Peyer's patch (tissue), 4 donors: ENCODE data around the gene DTWD2. TPM values are rescaled to one million over a fixed set of nuclear protein-coding genes. Genes with fewer than 3 reads are reported as not detected.

Experiments
- DNase-seq, 3 donors: peaks; one replicate each; pipeline ENCODE4 v3.0.0-alpha.2; 2017 to 2019
- H3K27ac ChIP-seq, 4 donors: fragments of 200-600 bp; sonication (generic); one replicate each; pipeline ENCODE4 v1.5.1; 2016 to 2019
- H3K27me3 ChIP-seq, 2 donors: fragments of 200-600 bp; sonication (generic); one replicate each; pipeline ENCODE4 v1.5.1; 2019
- H3K36me3 ChIP-seq, 3 donors: fragments of 200-600 bp; sonication (generic); one replicate each; pipeline ENCODE4 v1.5.1; 2016 to 2019
- H3K4me1 ChIP-seq, 4 donors: fragments of 200-600 bp; sonication (generic); one replicate each; pipeline ENCODE4 v1.5.1; 2016 to 2019
- H3K4me3 ChIP-seq, 4 donors: fragments of 200-600 bp; sonication (generic); 1 replicate in 3 of 4; 2 replicates in 1 of 4; pipeline ENCODE4 v1.5.1; 2016 to 2019; ENCODE audit warnings: mild to moderate bottlenecking in 1 of 4
- H3K9me3 ChIP-seq, 4 donors: fragments of 200-600 bp; sonication (generic); one replicate each; pipeline ENCODE4 v1.5.1; 2016 to 2019; ENCODE audit warnings: mild to moderate bottlenecking in 1 of 4
- CTCF ChIP-seq, 6 experiments: fragments of 450-650 bp in 4 of 6; fragments of 200-600 bp in 2 of 6; sonication (generic) in 1 of 6; IDR thresholded peaks; one replicate each; pipeline ENCODE4 v1.5.1; 2017 to 2019; ENCODE audit warnings: antibody characterized with exemption in 6 of 6, mild to moderate bottlenecking in 3 of 6, moderate library complexity in 1 of 6
- POLR2A ChIP-seq, 2 donors: fragments of 450-650 bp; IDR thresholded peaks; one replicate each; pipeline ENCODE4 v1.5.1; 2017; ENCODE audit warnings: antibody characterized with exemption in 2 of 2, mild to moderate bottlenecking in 2 of 2, moderate library complexity in 2 of 2
- total RNA-seq, 4 donors: library from RNA; depleted of rRNA; stranded (reverse); fragments of >200 nt; gene quantifications; one replicate each; pipeline ENCODE4 v1.1.0, GENCODE V29; 2016

The DTWD2 gene
- total RNA-seq, 4 donors from 2014 or later: 9.9 to 15.6 (median 11.3) TPM

GRCh38 chr5:118844351-118844750 lies 144.0 kb downstream of the DTWD2 start:
- DNase-seq: no peak
- H3K4me1 ChIP-seq: no peaks in the 10 kb centered on the region
- no peak overlapping the region for H3K27ac ChIP-seq
- H3K4me3 ChIP-seq: no peak overlapping the region
- H3K27me3 ChIP-seq: no peaks in the 10 kb centered on the region
- no peaks in the 10 kb centered on the region for H3K9me3 ChIP-seq
- no peaks in the 10 kb centered on the region for H3K36me3 ChIP-seq
- TF ChIP-seq POLR2A (IDR thresholded peaks at IDR 0.05) (no peak), CTCF (IDR thresholded peaks at IDR 0.05) (no peak)

- H3K4me3 ChIP-seq: no peak overlapping the region
- H3K36me3 ChIP-seq: no peaks in the 10 kb centered on the region
- no peaks in the 10 kb centered on the region for H3K4me1 ChIP-seq
- no peak for DNase-seq
- no peaks in the 10 kb centered on the region for H3K9me3 ChIP-seq
- no peaks in the 10 kb centered on the region for H3K27me3 ChIP-seq
- TF ChIP-seq POLR2A (IDR thresholded peaks at IDR 0.05): no peak
- no peak for TF ChIP-seq CTCF (IDR thresholded peaks at IDR 0.05)
- H3K27ac ChIP-seq: no peak overlapping the region
Measured at GRCh38 chr5:118834710-118835109, 153.6 kb downstream of the DTWD2 start.

- Histone ChIP-seq H3K36me3 (no peaks in the 10 kb centered on the region), H3K27ac (no peak overlapping the region), H3K4me1 (no peaks in the 10 kb centered on the region), H3K9me3 (no peaks in the 10 kb centered on the region), H3K27me3 (no peaks in the 10 kb centered on the region), H3K4me3 (no peak overlapping the region)
- no peak for TF ChIP-seq POLR2A (IDR thresholded peaks at IDR 0.05)
- no peak for TF ChIP-seq CTCF (IDR thresholded peaks at IDR 0.05)
- DNase-seq: no peak
Measured at GRCh38 chr5:118832974-118833373, 155.4 kb downstream of the DTWD2 start.

- H3K27me3 ChIP-seq: no peaks in the 10 kb centered on the region
- TF ChIP-seq POLR2A (IDR thresholded peaks at IDR 0.05) (no peak), CTCF (IDR thresholded peaks at IDR 0.05) (no peak)
- no peaks in the 10 kb centered on the region for H3K4me1 ChIP-seq
- DNase-seq: no peak
- no peaks in the 10 kb centered on the region for H3K9me3 ChIP-seq
- H3K4me3 ChIP-seq: no peak overlapping the region
- no peaks in the 10 kb centered on the region for H3K36me3 ChIP-seq
- H3K27ac ChIP-seq: no peak overlapping the region
Measured at GRCh38 chr5:118825226-118825625, 163.1 kb downstream of the DTWD2 start.

GRCh38 chr5:118818604-118819003 lies 169.7 kb downstream of the DTWD2 start:
- DNase-seq: no peak
- Histone ChIP-seq H3K4me1 (no peaks in the 10 kb centered on the region), H3K9me3 (no peaks in the 10 kb centered on the region), H3K27ac (no peak overlapping the region), H3K27me3 (no peaks in the 10 kb centered on the region), H3K36me3 (no peaks in the 10 kb centered on the region), H3K4me3 (no peak overlapping the region)
- TF ChIP-seq POLR2A (IDR thresholded peaks at IDR 0.05): no peak
- TF ChIP-seq CTCF (IDR thresholded peaks at IDR 0.05): no peak

- H3K4me1 ChIP-seq: no peaks in the 10 kb centered on the region
- DNase-seq: no peak
- TF ChIP-seq POLR2A (IDR thresholded peaks at IDR 0.05) (no peak), CTCF (IDR thresholded peaks at IDR 0.05) (no peak)
- H3K36me3 ChIP-seq: no peaks in the 10 kb centered on the region
- no peak overlapping the region for H3K27ac ChIP-seq
- no peaks in the 10 kb centered on the region for H3K9me3 ChIP-seq
- H3K27me3 ChIP-seq: no peaks in the 10 kb centered on the region
- no peak overlapping the region for H3K4me3 ChIP-seq
Measured at GRCh38 chr5:118808441-118808840, 179.9 kb downstream of the DTWD2 start.
